GM04504 (cell line): ENCODE results near the gene ST6GALNAC5.

ENCODE experiments used
- DNase-seq: peaks from one replicate; pipeline ENCODE4 v3.0.0-alpha.2; 2012; ENCODE audit warnings: low read depth

Gene ST6GALNAC5

DNA sequence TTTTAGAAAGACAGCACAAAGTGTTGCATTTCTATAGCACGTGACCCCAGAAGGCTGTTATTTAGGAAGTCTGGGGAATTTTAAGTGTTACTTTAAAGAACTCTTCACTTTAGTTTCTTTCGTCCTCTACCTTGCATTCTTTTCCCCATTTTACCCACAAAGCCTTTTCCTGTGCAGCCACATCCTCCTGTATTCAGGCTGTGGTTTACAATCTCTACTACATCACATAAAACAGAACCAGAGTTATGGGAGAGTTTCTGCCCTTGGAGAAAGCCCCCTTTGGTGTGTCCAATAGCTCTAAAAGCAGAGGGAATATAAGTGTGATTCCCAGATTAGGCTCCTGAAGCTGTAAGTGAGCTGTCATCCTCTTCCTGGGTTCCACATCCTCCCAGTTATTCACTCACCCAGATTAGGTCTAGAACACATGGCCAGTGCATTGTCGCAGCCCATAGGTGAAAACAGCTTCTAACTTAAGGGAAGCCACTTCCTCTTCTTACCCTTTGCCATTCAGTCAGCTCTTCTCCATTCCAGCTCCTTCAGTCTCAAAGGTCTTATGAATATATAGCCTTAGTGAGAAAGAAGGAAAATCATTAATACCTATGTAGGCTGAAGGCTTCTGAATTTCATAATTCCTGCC is 180.8 kb downstream of the ST6GALNAC5 start:
- no peak for DNase-seq

DNA sequence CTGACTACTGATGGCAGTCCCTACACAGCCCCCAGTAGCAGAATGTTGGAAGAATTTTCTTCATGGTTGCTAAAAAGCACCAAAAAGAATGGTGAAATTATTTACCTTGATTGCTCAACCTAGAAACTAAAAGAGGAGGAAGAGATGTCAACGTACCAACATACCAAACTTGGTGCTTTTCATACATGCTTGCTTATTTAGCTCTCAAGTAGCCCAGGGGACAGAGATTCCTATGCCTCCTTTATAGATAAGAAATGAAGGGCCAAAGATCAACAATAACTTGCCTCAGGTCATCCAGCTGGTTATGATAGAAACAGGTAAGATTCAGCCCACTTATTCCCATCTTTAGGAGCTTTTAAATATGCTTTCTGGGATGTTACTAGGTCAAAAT is 181.3 kb downstream of the ST6GALNAC5 start:
- no peak for DNase-seq

DNA sequence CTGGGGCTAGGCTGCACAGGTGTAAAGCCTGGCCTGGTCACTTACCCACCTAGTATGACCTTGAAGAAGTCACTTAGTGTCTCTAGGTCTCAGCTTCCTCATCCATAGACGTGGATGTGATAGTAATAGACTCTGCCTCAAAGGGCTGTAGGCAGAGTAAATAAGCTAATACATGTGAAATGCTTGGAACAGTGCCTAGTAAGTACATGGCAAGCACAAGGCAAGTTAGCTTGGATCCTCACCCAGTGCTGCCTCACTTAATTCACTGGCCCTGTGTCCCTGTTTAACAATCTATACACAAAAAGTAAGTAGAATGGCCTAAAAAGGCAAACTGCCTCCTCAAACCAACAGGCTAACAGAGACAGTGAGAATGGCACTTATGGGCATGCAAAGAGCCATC is 184.1 kb downstream of the ST6GALNAC5 start:
- DNase-seq: no peak

DNA sequence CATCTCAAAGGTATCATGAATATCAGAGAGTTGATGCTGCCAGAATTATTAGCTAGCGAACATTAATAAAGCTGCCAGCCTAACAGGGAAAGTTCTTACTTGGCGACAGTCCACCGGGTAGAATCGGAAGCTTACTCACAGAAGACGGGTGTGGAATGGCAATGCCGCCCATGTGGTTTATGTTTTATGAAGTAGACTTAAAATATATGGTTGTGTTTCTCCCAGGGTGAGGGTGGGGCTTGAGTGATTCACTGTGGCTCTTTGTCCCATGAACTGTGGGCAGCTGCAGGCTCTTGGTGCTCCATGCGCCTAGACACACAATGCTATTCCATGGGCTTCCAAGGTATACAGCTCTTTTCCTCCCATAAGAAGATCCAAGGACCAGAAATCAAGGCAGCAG is 189.2 kb downstream of the ST6GALNAC5 start:
- no peak for DNase-seq

DNA sequence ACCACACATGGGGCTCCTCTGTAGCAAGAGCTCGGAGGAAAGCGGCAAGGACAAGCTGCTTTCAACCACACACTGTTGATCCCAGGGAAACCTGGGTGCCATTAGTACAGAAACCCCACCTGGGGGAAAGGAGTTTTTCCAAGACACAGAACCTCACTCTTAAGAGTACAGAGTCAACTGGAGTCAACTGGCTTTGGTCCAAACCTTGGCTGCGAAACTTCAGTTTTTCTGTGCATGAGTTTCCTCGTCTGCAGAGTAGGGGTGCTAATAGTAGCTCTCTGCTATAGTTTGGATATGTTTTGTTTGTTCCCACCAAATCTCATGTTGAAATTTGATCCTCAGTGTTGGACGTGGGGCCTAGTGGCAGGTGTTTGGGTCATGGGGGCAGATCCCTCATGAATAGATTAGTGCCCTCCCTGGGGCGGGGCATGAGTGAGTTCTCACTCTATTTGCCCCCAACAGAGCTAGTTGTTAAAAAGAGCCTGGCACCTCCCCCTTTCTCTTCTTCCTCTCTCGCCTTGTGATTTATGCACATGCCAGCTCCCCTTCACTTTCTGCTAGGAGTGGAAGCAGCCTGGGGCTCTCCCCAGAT is 190.8 kb downstream of the ST6GALNAC5 start:
- no peak for DNase-seq

DNA sequence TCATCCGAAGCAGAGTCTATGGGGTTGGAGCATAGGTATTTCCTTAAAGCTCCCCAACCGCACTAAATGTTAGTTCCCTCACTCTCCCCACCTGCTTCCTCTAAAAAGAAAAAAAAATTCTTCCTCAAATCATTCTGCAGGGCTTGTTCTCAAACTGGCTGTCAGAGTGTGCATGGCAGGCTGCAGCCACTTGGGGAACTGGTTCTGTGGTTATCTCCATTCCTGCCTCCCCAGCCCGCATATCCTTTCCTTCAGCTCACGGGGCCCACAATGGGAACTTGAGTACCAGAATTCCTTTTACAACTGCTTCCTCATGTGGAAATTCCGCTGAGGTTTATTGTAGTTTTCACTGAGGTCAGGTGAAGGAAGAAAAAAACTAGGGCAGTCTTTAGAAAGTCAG is 192.7 kb downstream of the ST6GALNAC5 start:
- DNase-seq: no peak

DNA sequence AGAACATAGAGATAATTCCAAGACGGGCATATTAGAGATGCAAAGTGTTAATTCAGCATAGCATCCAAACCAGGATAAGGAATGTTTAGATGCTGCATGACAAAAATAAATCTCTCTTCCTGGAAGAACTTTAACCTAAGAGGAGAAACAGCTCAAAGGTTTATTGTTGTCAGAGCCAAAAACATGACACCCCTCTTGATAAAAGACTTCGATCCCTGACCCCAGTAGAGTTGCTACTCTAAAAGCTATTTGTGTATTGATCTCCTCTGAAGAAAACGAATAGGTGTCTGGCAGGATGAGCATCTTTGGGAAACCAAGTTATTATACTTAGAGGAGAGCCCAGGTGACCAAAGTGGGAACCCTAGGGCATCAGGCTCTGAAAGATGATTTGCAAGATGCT is 193.9 kb downstream of the ST6GALNAC5 start:
- no peak for DNase-seq

DNA sequence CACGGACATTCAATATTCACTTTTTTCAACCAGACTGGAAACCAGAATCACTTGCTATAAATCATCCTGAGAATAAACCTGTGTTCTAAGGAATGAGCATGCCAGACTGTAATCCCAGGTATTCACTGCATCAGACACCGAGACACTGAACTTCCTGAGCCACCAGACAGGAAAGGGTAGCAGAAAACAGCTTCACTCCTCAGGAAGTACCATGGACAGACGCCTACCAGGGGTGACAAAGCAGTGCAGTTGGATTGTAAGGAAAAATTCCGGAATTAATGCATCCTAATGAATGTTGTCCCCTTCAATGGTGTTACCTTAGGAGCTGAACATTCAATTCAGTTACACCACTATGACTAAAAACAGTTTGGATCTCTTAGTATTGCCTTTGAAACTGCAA is 195.8 kb downstream of the ST6GALNAC5 start:
- DNase-seq: no peak

DNA sequence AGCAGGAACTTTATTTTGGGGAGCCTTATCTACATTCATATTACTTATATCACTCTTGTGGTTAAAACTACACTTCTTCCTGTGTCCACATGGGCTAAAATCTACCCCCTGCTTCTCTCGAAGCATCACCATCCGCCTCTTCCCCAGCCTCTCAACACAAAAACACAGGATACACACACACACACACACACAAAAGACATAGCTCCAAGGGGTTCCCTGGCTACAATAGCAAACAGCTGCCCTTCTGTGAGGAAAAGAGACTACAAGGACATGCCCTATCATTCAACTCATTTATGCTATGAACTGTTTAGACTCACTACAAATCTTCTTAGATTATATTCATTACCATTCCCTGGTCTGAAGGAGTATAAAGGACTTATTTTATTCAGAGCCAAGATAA is 197.0 kb downstream of the ST6GALNAC5 start:
- DNase-seq: no peak

DNA sequence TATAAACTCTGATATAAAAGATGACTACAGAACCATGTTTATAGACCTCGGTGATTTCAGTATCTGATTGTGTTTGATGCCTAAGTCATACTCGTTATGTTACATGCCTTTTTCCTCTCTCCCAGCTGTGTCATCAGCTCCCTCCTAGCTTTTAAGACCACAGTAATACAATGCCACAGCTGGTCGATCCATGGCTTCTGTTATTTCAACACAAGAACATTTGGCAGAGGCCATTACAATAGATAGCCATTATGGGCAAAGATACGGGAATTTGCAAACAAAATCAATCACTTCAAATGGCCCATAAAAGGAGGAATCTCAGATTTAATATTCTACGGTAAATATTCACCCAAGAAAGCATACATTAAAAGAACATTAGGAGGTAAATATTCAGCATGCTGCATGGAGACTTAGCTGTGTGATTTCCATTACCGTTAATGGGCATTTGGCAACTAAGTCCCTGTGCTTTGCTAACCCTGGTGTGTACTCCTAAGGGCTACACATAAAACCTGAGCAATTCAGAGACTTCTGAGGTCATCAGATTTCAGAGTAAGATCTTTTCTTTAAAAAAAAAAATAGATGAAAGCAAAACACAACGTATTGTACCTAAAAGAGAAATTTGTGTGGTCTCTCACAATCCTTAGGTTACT is 198.5 kb downstream of the ST6GALNAC5 start:
- DNase-seq: no peak

DNA sequence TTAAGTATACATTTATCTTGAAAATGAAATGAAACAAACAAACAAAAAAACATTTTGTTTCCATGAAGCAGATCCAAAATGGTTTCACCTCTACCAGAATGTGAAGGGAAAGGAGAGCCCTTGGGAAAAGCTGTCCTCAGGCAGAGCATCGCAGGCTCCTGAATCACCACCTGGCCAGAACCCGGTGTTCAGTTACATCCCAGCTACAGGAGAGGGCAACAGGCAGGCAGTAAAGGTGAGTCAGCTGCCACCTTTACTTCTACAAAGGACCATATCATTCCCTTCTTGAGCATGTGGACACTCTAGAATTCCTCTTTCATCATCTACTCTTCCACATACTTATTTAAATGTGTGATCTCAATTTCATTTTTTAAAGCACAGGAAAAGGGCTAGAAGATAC is 200.7 kb downstream of the ST6GALNAC5 start:
- no peak for DNase-seq

DNA sequence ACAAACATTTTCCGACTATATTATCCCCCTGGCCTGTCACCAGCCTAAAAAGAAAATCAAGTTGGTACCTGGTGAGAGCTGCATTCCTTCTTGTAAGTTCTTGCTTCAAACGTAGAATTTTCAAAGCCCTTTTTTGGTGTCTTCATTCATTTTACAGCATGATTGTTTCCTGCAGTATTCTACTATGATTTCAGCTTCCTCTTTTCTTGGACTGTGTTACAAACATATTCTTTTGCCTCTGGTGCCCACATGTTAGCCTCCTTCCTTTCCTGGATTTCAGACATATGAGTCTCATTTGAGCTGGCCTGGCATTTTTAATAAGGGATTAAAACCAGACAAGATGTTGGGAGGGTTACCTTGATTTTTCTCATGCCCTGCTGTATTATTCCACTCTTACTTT is 209.5 kb downstream of the ST6GALNAC5 start:
- no peak for DNase-seq

DNA sequence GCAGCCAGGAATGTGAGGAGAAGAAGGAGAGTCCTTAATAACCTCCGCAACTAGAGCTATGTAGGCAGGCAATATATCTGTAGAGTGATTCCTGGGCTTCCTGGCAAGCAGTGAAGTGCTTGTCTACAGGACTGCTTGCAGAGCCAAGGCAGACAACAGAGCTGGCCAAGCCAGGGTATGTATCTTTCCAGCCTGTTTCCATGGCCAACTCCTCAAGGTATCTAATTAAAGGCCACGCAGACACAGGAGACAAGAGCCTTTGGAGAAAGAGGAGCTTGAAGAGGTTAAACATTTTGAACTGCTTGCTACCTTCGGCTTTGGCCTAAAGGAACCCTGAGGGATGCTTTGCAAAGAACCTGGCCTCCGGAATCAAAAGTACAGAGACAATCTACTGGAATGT is 214.6 kb downstream of the ST6GALNAC5 start:
- no peak for DNase-seq

DNA sequence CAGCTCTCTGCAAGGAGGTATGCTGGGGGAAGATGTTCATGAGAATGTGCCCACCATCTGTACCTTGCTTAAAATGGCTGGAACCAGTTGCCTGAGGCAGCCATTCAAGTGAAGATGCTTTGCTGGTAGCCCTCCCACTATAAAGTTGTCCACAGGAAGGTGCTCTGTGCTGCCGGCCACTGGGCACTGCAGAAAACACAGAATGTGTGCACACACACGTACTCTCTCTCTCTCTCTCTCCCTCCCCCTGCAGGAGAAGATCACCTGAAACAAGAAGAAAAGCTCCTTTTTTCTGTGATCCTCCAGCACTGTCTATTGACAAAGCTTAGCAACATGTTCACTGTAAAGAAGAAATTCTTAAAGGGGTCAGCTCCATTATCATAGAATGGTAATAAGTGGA is 217.2 kb downstream of the ST6GALNAC5 start:
- no peak for DNase-seq

DNA sequence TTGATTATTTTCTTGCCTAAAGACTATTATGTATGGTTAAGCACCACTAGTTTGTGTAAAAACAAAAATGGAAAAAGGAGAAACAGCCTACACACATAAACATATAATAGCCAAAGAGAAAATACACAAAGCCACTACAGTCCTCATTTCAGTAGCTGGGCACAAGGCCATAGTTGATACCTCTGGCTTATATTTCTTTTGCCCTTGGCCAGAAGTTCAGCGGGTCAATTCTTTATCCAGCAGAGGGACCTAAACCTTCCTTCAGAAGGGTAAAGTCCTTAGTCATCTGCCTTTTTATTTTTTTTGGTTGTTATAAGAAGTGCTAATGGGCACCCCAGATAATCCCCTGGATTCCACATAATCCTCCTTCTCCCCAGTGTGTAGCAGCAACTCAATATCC is 217.8 kb downstream of the ST6GALNAC5 start:
- no peak for DNase-seq

DNA sequence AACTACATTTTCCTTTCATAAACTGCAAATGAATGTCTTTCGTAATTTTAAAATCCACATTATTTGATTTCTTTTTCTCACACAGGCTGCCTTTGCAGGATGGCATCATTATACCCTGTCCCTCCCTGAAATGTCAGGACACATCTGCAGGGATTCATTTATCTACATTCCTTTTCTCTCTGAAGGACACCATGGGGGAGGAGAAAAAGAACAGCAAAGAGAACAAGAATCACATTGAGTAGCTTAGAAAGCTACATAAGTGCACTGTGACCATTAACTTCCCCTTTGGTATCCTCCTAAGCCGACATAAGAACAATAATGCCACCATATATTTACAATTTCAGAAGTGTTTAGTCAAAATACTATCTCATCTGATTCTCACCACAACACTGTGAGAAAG is 222.5 kb downstream of the ST6GALNAC5 start:
- no peak for DNase-seq

DNA sequence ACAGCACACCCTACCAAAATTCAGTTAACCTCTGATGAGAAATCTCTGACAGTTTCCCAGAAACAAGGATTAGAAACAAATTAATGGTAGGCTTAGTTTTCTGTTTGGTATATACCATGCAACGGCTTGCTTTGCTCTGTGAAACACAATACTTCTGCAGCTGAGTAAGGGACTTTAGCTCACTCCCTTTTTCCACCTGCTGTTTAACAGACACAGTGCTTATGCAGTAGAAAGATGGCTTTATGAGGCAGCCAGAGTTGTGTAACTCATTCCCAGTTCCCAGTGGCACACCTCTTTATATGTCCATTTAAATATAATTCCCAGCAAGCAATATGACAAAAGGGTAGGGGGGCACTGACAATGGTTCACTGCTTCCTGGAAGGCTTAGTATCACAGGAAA is 228.0 kb downstream of the ST6GALNAC5 start:
- no peak for DNase-seq

DNA sequence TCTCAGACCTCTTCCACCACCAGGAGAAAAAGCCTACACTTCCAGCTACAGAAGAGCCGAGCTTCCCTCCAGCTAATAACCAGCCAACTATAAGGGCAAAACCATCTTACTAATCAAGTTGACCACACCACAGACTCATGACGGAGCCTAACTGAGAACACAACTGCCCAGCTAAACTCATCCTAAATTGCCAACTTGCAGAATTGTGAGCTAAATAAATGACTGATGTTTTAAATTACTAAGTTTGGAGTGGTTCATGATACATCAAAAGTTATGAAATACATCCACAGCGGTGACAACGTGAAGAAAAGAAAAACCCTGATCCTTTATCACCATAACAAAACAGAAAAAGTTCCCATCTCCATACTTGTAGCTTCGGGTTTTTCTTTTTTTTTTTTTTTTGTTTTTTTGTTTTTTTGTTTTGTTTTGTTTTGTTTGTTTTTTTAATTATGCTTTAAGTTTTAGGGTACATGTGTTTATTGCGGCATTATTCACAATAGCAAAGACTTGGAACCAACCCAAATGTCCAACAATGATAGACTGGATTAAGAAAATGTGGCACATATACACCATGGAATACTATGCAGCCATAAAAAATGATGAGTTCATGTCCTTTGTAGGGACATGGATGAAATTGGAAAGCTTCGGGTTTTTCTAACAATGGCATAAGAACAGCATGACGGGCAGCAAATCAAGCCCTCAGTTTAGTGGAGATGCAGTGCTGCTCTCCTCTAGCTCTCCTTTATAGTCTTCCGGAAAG is 229.4 kb downstream of the ST6GALNAC5 start:
- no peak for DNase-seq

DNA sequence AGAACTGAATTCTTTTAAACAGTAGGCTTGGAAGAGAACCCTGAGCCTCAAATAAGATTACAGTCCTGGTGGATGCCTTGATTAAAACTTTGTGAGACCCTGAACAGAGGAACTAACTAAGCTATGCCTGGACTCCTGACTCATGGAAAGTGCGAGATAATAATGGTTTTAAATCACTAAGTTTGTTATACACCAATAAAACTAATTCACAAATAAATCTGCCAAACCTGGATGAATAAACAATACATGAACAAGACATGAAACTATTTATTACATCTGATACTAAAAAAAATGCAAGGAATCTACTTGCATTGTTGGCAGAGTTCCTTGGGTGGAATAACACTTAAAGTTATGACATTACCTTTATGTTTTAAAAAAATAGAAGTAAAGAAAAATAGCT is 233.6 kb downstream of the ST6GALNAC5 start:
- DNase-seq: no peak

DNA sequence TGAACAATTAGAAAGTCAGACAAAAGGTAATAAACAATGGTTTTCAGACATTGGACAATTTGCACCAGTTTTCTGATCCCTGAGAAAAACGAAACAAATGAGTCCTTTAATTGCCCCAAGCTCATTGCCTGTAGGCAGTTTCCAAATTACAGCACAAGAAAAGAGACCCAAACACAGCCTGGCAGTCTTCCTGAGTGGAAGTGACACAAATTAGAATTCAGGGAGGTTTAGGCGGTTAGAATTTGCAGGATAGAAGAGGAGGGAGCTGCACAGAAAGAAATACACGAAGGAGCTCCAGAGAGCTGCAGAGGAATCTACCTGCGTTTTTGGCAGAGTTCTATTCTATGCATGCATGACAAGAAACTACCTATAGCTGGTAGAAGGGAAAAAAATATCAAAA is 236.2 kb downstream of the ST6GALNAC5 start:
- DNase-seq: no peak

DNA sequence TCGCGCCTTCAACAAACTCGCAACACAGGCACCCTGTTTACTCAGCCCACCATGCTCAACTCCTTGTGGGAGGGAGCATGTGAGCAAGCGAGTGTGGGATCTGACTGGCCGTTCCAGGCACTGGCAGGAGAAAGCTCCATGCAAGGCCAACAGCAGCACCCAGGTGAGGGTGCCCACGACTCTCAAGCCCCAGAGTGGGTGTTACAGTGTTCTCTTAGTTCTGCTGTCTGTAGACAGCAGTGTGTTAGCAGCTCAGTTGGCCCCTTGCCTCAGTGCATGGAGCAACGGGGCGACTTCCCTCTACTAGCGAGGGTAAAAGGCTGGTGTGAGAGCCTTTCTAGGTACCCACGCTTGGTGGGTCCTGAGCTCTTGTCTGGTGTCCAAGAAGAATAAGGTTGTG is 237.4 kb downstream of the ST6GALNAC5 start:
- no peak for DNase-seq
